Measurements from ENCODE around the gene RAB1B.
A peak's percentile ranks its signal among the peaks of the same experiment; 100 is the strongest.
"Not testable (repeated sequence)": the region's sequence is repeated elsewhere in the genome, so short reads cannot be mapped to it uniquely, and the experiment has no call there.

The RAB1B gene

DNA sequence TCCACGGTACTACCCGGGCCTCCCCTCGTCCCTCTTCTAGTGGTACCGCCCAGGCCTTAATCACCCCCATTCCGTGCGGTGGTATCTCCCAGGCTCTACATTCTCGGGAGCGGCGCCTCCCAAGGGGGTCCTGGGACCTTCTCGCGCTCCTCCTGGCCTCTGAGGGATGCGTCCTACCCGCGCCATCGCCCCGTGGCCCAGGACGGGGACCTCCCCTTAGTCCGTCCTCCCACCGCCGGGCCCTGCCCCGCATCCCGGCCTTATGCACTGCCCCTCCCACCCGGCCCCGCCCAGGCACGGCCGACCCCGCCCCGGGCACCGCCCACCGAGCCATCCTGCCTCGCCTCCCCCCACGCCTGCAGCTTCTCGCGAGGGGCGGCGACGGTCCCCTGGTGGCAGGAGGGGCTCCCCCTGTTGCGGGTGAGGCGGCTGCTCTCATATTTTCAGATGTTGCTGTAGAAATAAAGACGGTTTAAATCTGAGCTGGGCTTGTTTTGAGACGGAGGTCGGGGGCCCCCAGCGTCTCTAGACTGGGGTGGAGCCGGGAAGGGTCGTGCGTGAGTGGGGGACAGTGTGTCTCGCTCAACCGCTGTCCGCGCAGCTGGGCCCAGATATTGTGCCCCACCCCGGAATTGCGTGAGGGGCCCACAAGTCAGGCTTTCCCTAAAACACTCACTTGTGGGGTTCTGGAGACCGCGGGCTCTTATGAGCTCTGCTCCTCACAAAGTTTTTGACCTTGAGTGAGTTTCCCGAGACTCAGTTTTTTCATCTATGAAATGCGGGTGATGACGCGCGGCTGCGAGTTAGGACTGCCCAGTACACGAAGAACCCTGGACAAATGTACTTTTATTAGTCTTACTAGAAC lies 828 bp upstream of the RAB1B start:
- peak; percentile 37 for DNase-seq

DNA sequence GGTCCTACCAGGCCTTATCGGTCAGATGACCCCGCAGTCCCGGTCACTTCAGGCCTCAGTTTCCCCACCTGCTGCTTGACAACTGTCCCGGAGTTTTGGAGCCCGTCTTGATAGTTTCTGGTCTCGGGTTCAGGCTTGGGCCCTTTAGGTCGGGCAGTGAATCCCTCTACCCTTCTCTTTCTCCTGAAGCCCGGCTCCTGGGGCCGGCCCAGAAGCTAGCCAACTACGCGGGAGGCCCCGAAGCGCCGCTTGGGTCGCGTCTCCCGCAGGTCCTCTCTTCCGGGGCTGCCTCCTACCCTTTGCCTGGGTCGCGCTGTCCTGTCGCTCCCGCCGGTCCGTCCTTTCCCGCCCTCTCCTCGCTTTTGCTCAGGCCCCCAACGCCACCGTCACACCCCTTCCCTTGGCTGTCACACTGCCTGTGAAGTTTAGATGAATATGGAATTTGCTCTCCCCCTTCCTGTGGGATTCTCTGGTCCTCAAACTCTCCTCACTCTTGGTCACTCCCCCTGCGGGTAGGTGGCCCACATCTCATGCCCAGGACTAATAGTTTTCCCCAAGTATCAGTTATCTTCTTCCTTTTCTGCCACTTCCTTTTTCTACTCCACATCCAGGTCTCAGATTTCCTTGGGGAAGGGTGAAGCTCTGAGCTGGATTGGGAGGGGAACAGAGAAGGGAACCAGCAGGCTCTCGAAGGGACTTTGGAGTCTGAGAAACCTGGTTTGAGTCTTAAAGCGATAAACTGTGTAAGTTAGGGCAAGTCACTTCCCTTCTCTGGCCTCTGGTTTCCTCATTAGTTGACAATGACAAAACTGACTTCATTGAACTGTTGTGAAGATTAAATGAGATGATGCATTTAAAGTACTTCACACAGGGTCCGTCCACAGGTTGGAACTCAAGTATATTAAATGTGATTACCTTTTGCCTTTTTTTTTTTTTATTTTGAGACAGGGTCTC lies 790 bp downstream of the RAB1B start:
- no peak for DNase-seq

DNA sequence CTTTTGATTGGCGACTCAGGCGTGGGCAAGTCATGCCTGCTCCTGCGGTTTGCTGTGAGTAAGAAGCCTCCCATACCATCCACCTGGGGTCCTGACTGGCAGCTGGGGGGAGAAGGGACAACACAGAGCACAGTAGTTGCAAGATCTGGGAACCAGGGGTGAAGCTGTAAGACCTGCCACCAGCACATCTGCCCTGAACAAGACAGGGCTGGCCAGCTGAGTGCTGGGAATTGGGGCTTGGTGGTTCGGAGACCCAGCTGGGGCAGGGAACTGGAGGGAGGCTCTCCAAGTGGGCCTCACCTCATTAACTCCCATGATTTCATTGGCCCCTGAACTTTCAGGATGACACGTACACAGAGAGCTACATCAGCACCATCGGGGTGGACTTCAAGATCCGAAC lies 3.4 kb downstream of the RAB1B start:
- no peak for DNase-seq

DNA sequence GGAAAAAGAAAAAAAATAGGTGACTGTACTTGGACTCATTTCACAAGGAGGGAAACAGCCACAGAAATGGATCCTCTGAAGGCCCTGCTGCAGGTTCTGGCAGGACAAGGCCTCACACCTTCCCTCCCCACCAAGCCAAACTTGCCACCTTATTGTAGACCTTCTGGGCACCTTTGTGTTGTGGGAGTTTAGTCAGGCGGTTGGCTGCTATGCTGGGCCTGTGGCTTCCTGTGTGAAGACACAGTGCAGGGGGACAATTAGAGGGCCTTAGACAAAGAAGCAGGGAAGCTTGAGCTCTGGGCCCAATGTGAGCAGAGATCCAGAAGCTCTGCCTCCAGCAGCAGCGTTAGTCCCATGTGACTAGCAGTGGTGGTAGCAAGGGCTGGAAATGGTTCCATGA lies 4.2 kb downstream of the RAB1B start:
- no peak for DNase-seq

DNA sequence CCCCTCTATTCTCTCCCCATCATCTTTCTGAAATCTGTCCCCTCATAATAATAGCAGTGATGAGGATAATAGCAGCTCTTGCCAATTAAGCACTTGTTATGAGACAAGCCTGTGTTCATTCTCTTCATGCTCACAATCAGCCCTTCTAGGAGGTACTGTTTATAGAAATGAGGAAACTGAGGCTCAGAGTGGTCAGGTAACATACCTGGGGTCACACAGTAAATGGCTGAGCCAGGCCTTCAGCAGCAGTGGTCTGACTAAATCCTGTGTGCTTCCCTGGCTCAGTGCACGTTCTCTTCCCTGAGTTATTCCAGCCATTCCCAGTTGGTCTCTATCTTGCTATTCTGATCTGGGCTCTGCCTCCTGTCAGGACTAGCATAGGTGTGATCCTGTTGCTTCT lies 5.8 kb downstream of the RAB1B start:
- no peak for DNase-seq

DNA sequence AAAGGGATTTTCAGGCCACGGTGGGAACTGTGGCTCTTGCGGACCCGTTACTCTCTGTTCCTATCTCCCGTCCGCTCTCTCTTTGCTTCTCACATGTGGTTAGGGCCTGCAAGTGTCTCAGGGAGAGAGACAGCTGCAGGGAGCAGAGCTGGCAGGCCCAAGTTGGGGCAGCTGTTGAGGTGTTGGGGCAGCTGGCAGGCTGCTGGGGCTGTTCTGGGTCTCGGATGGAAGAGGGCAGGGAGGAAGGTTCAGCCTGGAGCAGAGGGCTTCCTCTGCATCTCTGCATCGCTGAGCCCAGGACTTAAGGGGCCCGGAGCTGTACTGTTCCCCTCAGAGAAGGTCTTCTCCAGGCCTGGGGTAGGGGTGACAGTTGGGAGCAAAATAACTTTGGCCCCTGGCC lies 7.0 kb downstream of the RAB1B start:
- no peak for DNase-seq

DNA sequence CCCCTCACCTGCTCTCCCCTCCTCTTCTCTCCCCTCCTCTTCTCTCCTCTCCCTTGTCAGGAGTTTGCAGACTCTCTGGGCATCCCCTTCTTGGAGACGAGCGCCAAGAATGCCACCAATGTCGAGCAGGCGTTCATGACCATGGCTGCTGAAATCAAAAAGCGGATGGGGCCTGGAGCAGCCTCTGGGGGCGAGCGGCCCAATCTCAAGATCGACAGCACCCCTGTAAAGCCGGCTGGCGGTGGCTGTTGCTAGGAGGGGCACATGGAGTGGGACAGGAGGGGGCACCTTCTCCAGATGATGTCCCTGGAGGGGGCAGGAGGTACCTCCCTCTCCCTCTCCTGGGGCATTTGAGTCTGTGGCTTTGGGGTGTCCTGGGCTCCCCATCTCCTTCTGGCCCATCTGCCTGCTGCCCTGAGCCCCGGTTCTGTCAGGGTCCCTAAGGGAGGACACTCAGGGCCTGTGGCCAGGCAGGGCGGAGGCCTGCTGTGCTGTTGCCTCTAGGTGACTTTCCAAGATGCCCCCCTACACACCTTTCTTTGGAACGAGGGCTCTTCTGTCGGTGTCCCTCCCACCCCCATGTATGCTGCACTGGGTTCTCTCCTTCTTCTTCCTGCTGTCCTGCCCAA lies 7.7 kb downstream of the RAB1B start:
- no peak for DNase-seq

DNA sequence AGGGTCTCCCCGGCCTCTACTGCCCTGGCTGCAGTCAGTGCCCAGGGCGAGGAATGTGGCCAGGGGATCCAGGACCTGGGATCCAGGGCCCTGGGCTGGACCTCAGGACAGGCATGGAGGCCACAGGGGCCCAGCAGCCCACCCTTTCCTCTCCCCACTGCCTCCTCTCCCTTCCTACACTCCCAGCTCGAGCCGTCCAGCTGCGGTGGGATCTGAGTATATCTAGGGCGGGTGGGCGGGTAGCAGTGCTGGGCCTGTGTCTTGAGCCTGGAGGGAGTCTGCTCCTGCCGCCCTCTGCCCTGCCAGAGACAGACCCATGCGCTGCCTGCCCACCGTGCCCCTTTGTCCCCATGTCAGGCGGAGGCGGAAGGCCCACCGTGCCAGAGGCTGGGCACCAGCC lies 8.2 kb downstream of the RAB1B start:
- DNase-seq: not testable (repeated sequence)

DNA sequence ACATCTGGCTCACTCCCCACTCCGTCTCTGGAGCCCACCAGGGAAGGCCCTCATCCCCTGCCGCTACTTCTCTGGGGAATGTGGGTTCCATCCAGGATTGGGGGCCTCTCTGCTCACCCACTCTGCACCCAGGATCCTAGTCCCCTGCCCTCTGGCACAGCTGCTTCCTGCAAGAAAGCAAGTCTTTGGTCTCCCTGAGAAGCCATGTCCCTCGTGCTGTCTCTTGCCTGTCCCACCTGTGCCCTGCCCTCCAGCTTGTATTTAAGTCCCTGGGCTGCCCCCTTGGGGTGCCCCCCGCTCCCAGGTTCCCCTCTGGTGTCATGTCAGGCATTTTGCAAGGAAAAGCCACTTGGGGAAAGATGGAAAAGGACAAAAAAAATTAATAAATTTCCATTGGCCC lies 8.6 kb downstream of the RAB1B start:
- not testable (repeated sequence) for DNase-seq

DNA sequence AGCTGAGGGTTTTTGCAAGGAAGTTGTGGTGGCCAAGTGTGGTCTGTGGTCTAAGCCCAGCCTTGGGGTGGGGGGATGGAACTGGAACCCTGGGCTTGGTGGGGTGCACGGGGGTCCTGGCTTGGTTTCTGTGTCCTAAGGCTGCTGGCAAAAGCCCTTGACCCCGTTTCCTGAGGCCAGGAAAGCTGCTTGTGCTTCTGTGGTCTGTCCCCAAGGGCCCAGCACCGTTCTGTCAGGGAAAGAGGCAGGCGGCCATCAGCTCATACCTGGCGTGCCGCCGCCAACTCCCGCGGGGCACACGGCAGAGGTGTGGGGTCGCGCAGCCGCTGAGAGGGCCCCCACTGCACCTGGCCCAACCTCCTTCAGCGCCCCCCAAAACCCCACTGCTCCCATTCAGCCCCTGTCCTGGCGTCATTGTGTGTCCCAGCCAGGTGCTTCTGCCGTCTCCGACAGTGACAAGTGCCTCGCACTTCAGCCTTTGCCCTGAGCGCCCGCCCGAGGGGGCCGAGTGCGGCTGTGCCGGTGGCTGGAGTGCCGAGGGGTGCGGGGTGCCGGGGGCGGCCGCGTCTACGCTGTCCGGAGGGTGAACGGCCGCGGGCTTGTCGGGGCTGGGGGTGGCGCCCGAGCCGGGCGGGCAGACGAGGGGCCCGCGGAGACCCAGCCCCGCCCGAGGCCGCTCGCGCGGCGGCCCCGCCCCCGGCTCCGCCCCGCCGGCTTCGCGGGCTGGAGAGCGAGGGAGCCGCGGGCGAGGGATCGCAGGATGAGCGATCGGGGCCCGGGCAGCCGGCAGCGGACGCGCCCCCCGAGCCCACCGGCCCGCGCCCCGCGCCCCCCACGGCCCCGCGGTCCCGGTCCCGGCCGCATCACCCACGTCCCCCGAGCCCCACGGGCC lies 9.3 kb downstream of the RAB1B start, which contains the start of gene CNIH2:
TSS of gene CNIH2 (plus strand) at position 705 of the 892 bp plus-strand sequence. CDS start 282 bp downstream, outside the sequence.
- DNase-seq: peak; percentile 73

DNA sequence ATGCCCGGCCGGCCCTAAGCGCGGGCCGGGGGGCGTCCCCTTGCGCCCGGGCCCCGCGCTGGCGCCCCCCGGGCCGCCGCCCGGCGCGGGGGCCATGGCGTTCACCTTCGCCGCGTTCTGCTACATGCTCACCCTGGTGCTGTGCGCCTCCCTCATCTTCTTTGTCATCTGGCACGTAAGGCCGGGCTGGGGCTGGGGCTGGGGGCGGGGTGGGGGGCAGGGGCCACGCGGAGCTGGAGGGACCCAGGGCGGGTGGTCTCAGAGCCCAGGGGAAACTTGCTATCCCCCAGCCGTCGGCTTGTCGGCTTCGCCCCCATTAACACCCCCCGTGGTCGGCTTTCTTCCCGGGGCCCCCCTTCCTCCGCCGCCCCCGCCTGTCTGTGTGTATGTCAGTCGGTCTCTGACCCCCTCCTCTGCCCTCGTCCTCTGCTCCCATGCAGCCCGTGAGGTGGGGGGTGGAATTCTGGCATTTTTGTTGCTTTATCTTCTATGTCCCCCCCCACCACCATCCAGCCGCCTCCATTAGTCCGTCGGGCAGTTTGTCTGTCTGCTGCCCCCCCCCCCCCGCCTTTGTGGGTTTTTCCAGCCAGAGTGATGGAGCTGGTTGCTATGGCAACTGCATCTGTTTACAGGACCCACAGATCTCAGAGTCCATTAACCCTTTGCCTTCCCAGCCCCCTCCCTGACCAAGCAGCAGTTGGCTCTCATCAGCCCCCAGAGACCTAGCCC lies 10.1 kb downstream of the RAB1B start:
- no peak for DNase-seq

DNA sequence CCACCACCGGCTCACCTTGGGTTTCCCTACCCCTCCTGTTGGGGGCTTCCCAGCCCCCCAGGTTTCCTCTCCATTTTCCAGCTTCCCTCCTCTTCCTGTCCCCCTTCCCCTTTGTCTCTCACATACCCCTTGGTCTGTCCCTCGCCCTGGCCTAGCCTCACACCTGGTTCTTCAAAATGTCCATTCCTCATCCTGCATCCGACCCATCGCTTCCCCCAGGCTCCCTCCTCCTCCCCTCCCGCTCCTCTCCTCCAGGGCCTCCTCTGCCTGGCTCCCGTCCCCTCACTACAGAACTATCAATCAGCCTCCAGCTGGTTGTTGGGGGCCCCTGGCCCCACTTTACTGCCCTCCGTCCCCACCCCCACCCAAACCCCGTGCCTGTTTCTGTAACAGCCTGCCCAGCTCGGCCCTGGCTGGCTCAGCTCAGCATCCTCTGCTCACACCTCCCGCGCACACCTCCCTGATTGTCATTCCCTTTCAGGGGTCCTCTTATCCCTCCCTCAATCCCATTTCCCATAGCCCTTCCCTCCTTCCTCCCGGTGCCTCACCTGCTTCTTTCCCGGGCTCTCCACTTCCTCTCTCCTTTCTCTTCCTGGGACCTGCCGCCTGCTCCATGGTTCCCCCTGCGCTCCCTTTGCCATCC lies 10.8 kb downstream of the RAB1B start:
- no peak for DNase-seq

DNA sequence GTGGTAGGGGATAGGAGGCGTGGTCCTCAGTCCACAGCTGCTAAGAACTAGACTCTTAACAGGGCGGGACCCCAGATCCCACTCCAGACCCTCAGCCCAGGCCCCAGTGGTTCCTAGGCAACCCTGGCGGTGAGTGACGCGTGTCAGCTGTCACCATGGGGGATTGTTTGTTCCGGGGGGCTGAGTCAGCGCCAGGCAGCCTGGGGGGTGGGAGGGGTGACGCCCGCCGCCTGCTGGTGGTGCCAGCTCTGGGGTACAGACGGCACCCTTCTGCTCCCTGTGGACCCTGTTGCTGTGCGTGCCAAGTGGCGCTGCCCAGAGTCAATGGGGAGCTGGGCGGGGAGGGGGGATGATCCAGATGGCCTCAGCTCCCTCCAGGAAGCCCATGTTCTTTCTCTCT lies 12.0 kb downstream of the RAB1B start:
- no peak for DNase-seq

DNA sequence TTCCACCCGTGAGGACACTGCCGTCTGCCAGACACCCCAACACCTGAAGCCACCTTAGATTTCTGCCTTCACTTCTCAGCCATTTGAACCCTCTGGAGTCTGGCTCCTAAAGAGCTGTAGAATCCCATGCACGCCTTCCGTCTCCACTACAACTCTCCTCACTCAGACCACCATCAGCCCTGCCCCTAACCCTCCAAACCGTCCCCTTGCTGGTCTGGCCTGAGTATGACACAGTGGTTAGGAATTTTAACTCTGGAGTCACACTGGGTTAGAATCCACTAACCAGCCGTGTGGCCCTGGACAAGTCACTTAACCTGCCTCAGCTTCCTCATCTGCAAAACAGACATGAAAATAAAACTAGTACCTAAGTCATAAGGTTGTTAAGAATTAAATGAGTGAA lies 12.6 kb downstream of the RAB1B start:
- no peak for DNase-seq

DNA sequence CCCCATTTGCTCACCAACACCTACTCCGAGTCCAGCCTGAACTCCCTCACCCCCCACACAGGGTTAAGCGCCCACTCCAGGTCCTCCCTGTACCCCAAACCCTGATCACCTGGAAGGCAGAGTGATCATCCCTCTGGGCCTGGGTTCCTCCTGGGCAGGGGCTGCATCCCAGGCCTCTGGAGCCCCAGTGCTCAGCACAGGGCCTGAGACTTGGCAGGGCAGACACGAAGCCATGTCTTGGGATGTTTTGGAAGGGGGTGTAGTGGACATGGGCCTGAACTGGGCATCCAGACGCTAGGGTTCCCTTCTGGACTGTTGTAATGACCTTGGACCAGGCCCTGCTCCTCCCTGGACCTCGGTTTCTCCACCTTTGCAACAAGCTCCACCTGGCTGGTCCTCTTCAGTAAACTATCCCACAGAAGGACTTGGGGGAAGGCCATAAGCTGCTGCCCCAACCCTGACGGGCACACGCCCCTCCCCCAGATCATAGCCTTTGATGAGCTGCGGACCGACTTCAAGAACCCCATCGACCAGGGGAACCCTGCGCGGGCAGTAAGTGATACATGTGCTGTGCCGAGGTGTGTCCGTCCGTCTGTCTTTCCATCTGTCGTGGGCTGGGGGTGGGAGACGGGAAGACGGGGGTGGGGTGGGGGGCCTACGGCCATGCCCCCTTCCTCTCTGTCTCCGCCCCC lies 13.5 kb downstream of the RAB1B start:
- no peak for DNase-seq

DNA sequence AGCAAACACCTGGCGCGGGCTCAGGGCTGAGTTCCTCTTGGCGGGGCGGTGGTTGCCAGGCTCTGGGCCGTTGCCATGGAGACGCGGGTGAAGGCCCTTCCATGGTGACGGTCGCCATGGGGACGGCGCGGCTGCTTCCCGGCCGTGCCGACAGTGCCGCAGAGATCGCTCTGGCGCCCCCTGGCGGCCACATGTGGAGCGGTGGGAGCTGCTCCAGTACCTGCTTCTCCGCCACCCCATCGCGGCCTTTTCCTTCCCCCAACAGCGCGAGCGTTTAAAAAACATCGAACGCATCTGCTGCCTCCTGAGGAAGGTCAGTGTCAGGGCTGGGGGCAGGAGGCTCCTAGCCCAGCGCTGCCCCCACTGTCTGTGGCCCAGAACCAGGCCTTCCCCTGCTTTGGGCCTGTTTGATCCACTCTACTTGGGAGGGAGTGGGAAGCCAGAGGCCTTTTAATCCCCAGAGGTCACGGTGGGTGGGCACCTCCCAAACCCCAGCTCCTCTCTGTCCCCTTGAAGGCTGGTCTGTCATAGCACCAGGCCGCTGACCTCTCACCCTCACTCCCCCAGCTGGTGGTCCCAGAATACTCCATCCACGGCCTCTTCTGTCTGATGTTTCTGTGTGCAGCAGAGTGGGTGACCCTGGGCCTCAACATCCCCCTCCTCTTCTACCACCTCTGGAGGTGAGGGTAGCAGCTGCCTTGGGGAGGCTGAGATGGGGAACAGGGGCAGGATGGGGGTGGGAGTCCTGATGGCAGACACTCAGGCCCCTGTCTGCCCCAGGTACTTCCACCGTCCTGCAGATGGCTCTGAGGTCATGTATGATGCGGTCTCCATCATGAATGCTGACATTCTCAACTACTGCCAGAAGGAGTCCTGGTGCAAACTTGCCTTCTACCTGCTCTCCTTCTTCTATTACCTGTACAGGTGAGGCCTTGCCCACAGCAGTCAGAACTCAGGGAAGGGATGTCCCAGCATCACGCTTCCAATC lies 14.3 kb downstream of the RAB1B start:
- peak; percentile 91 for DNase-seq

DNA sequence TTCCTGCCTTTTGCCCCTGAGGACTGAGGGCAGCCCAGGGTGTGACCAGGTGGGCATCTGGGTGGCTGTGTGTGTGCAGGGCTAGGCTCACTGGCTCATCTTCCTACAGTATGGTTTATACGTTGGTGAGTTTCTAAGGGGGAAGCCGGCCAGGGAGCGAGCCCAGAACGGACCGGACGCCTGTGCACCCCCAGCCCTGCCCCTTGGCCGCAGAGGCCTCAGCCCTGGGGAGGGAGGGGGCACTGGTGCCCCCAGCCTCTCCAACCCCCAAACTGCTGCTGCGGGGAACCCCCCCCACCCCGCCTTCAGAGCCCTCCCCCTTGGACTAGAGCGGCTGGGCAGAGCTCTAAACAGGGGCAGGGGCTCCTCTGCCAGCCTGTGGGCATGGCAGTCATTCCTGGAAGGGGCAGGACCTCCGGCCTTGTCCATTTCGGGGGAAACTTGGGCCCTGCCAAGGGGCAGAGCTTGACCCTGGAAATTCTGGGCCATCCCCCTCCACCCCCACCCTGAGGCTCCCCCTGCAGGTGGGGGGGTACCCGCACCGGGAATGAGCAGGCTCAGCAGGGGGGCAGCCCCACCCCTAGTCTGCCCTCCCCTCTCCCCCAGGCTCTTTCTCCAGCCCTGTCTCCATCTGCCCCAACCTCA lies 15.1 kb downstream of the RAB1B start:
- DNase-seq: no peak

DNA sequence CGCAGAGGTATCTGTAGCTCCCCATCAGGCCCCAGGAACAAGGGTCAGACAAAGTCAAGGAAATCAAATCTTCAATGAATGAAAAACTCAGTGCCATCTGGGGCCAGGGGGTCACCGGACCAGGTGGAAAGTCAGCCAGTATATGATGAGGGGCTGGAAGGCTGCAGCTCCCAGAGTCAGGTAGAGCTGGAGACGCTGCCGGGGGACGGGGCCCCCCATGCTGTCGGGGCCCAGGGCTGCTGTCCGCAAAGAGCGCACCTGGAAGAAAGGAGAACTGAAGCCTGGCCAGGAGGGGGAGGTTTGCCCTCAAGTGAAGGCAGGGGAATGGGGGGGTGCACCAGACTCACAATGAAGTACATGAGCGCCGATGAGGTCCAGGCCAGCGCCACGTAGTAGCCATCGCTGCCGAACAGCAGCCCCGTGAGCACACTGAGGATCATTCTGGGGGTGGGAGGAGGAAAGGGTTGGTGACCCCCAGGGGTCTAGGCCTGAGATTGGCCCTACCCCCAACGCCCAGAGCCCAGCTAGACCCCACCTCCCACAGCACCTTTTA lies 16.2 kb downstream of the RAB1B start:
- DNase-seq: no peak

Measured in DMS79 treated with DMSO at 0.1 percent for 48 hours (cell line).